H9 (cell line): ENCODE measurements around the gene THEM5. TPM values are rescaled to one million over a fixed set of nuclear protein-coding genes. Genes with fewer than 3 reads are reported as not detected.
A peak's percentile ranks its signal among the peaks of the same experiment; 100 is the strongest.

ENCODE experiments used
- DNase-seq: peaks from one replicate; pipeline ENCODE4 v3.0.0-alpha.2; 2017
- H2AFZ ChIP-seq: one replicate; pipeline ENCODE4 v1.6.1; 2013; ENCODE audit warnings: mild to moderate bottlenecking, low read length, control low read depth, moderate library complexity
- H2AK5ac ChIP-seq: 2 replicates; pipeline ENCODE4 v1.6.1; 2013; ENCODE audit warnings: low read length, control low read depth, mixed read lengths; ENCODE audit not compliant: insufficient read length
- H2BK120ac ChIP-seq: one replicate; pipeline ENCODE4 v1.6.1; 2013; ENCODE audit warnings: low read depth, mild to moderate bottlenecking, low read length, control low read depth, inconsistent platforms; ENCODE audit not compliant: poor library complexity, severe bottlenecking
- H2BK12ac ChIP-seq: 2 replicates; pipeline ENCODE4 v1.6.1; 2013; ENCODE audit warnings: low read length, control low read depth, mixed read lengths, low read depth; ENCODE audit not compliant: insufficient read length
- H2BK15ac ChIP-seq: 2 replicates; pipeline ENCODE4 v1.6.1; 2013; ENCODE audit warnings: low read depth, low read length, control low read depth
- H2BK20ac ChIP-seq: one replicate; pipeline ENCODE4 v1.6.1; 2013; ENCODE audit warnings: low read depth, mild to moderate bottlenecking, low read length, control low read depth, inconsistent platforms; ENCODE audit not compliant: poor library complexity, severe bottlenecking
- H2BK5ac ChIP-seq: 2 replicates; pipeline ENCODE4 v1.6.1; 2013; ENCODE audit warnings: low read length, control low read depth, mixed read lengths; ENCODE audit not compliant: insufficient read length
- H3K14ac ChIP-seq: 2 replicates; pipeline ENCODE4 v1.6.1; 2013; ENCODE audit warnings: low read length, control low read depth; ENCODE audit not compliant: insufficient read depth
- H3K18ac ChIP-seq: 2 replicates; pipeline ENCODE4 v1.6.1; 2013; ENCODE audit warnings: low read depth, mild to moderate bottlenecking, mixed read lengths, low read length, control low read depth; ENCODE audit not compliant: insufficient read length
- H3K23ac ChIP-seq: 2 replicates; pipeline ENCODE4 v1.6.1; 2013; ENCODE audit warnings: low read length, control low read depth, mixed read lengths, low read depth; ENCODE audit not compliant: insufficient read length
- H3K23me2 ChIP-seq: 2 replicates; pipeline ENCODE4 v1.6.1; 2013; ENCODE audit warnings: low read depth, mild to moderate bottlenecking, mixed read lengths, low read length, control low read depth; ENCODE audit not compliant: insufficient read length, poor library complexity, severe bottlenecking
- H3K27ac ChIP-seq: 2 replicates; pipeline ENCODE4 v1.5.1; 2013; ENCODE audit warnings: low read length, control low read depth, mixed read lengths, low read depth; ENCODE audit not compliant: insufficient read length
- H3K27me3 ChIP-seq: 2 replicates; pipeline ENCODE4 v1.6.1; 2013; ENCODE audit warnings: low read length, control low read depth, inconsistent platforms; ENCODE audit not compliant: insufficient read depth
- H3K4ac ChIP-seq: 2 replicates; pipeline ENCODE4 v1.6.1; 2013; ENCODE audit warnings: low read depth, mild to moderate bottlenecking, control low read depth, inconsistent platforms, low read length, moderate library complexity
- H3K4me1 ChIP-seq: 2 replicates; pipeline ENCODE4 v1.6.1; 2013; ENCODE audit warnings: low read length, control low read depth, inconsistent platforms; ENCODE audit not compliant: insufficient read depth
- H3K4me2 ChIP-seq: 2 replicates; pipeline ENCODE4 v1.6.1; 2013; ENCODE audit warnings: low read length, control low read depth, mixed read lengths; ENCODE audit not compliant: insufficient read length, insufficient read depth
- H3K56ac ChIP-seq: 2 replicates; pipeline ENCODE4 v1.6.1; 2013; ENCODE audit warnings: low read depth, mild to moderate bottlenecking, mixed read lengths, low read length, control low read depth; ENCODE audit not compliant: insufficient read length
- H3K79me1 ChIP-seq: 2 replicates; pipeline ENCODE4 v1.6.1; 2013; ENCODE audit warnings: low read depth, mild to moderate bottlenecking, moderate library complexity, low read length, control low read depth, inconsistent platforms; ENCODE audit not compliant: insufficient read depth, poor library complexity, severe bottlenecking
- H3K79me2 ChIP-seq: 2 replicates; pipeline ENCODE4 v1.6.1; 2013; ENCODE audit warnings: low read length, control low read depth, inconsistent platforms; ENCODE audit not compliant: insufficient read depth
- H3K9ac ChIP-seq: 2 replicates; pipeline ENCODE4 v1.6.1; 2013; ENCODE audit warnings: low read length, control low read depth, mixed read lengths; ENCODE audit not compliant: insufficient read length; ENCODE audit errors: extremely low read depth
- H3K9me3 ChIP-seq: one replicate; pipeline ENCODE4 v1.6.1; 2013; ENCODE audit warnings: low read depth, low read length, inconsistent platforms; ENCODE audit not compliant: control insufficient read depth
- H3T11ph ChIP-seq: one replicate; pipeline ENCODE4 v1.6.1; 2013; ENCODE audit warnings: mild to moderate bottlenecking, low read length, control low read depth, inconsistent platforms
- H4K20me1 ChIP-seq: one replicate; pipeline ENCODE4 v1.6.1; 2013; ENCODE audit not compliant: control insufficient read depth, insufficient read length, insufficient read depth
- H4K5ac ChIP-seq: 2 replicates; pipeline ENCODE4 v1.6.1; 2013; ENCODE audit warnings: low read depth, mild to moderate bottlenecking, mixed read lengths, low read length, control low read depth; ENCODE audit not compliant: insufficient read length
- H4K8ac ChIP-seq: replicated peaks from 2 replicates; pipeline ENCODE4 v1.6.1; 2013; ENCODE audit warnings: low read length, control low read depth, mixed read lengths, low read depth; ENCODE audit not compliant: insufficient read length
- H4K91ac ChIP-seq: 2 replicates; pipeline ENCODE4 v1.6.1; 2013; ENCODE audit warnings: low read depth, mild to moderate bottlenecking, moderate library complexity, mixed read lengths, low read length, control low read depth; ENCODE audit not compliant: insufficient read length
- H3K27ac Mint-ChIP-seq, 3 experiments: 2 replicates in 2 of 3; 3 replicates in 1 of 3; pipeline ENCODE4 v1.8.0; 2020 to 2021; ENCODE audit warnings: mixed read lengths in 3 of 3, mild to moderate bottlenecking in 1 of 3, moderate library complexity in 1 of 3
- H3K27me3 Mint-ChIP-seq: 2 replicates; pipeline ENCODE4 v1.8.0; 2021; ENCODE audit warnings: low read depth, mild to moderate bottlenecking, moderate library complexity, mixed read lengths
- H3K36me3 Mint-ChIP-seq, 3 experiments: 2 replicates in 2 of 3; 3 replicates in 1 of 3; pipeline ENCODE4 v1.8.0; 2020 to 2021; ENCODE audit warnings: low read depth in 3 of 3, mixed read lengths in 3 of 3; ENCODE audit not compliant: insufficient read depth in 1 of 3
- H3K4me1 Mint-ChIP-seq, 2 experiments: 2 replicates each; pipeline ENCODE4 v1.8.0; 2020; ENCODE audit warnings: mixed read lengths in 2 of 2
- H3K4me3 Mint-ChIP-seq, 2 experiments: 2 replicates in 1 of 2; 3 replicates in 1 of 2; pipeline ENCODE4 v1.8.0; 2020 to 2021; ENCODE audit warnings: mild to moderate bottlenecking in 2 of 2, mixed read lengths in 2 of 2, moderate library complexity in 1 of 2
- H3K9me3 Mint-ChIP-seq, 2 experiments: 2 replicates in 1 of 2; 3 replicates in 1 of 2; pipeline ENCODE4 v1.8.0; 2020; ENCODE audit warnings: mild to moderate bottlenecking in 2 of 2, mixed read lengths in 2 of 2, moderate library complexity in 1 of 2
- CTCF ChIP-seq: fragments of 200-600 bp; sonication (generic); conservative IDR thresholded peaks from 3 replicates; pipeline ENCODE4 v1.8.0; 2021; ENCODE audit warnings: antibody characterized with exemption, mild to moderate bottlenecking
- WGBS: extraction: QIAGEN DNeasy Blood & Tissue Kit; methylation state at CpG from one replicate; pipeline ENCODE4 v1.1.7; 2013; ENCODE audit warnings: missing lambda C conversion rate, low lambda C conversion rate, mixed read lengths; ENCODE audit not compliant: insufficient read length; ENCODE audit errors: extremely low coverage; 5-methylcytosine and 5-hydroxymethylcytosine counted together
- total RNA-seq: library from RNA; stranded (reverse); gene quantifications from 2 replicates; pipeline ENCODE4 v1.2.1, GENCODE V29; 2021

THEM5 gene
- total RNA-seq, 1 experiment from 2014 or later = not detected

GRCh38 chr1:151822404-151822803, 31.1 kb downstream of the THEM5 start:
- H3K4ac ChIP-seq = no peak overlapping the region

More at GRCh38 chr1:151822404-151822803, 31.1 kb downstream of the THEM5 start:
- H4K20me1 ChIP-seq = no peaks in the 10 kb centered on the region
- DNase-seq = no peak
- H3T11ph ChIP-seq = no peak overlapping the region
- no peaks in the 10 kb centered on the region for H3K27me3 ChIP-seq
- no peak overlapping the region for H2BK20ac ChIP-seq
- no peaks in the 10 kb centered on the region for H3K9me3 Mint-ChIP-seq
- no CpG with 5 or more reads among the region's 7 CpGs for WGBS
- no peak overlapping the region for H2AFZ ChIP-seq
- no peak overlapping the region for H2BK5ac ChIP-seq
- no peak overlapping the region for H4K8ac ChIP-seq
- no peak for TF ChIP-seq CTCF
- H3K36me3 Mint-ChIP-seq = no peaks in the 10 kb centered on the region
- H3K79me1 ChIP-seq = no peaks in the 10 kb centered on the region
- H3K27ac Mint-ChIP-seq = peak overlapping the region in 1 of 3 experiments; percentile 82; a peak in 1 of 7 replicates
- H2AK5ac ChIP-seq = no peak overlapping the region
- no peak overlapping the region for H4K5ac ChIP-seq
- no peaks in the 10 kb centered on the region for H3K9me3 ChIP-seq
- no peak overlapping the region for H2BK15ac ChIP-seq
- no peak overlapping the region for H3K4me3 Mint-ChIP-seq
- H3K4me1 ChIP-seq = peaks cover 2% of the 10 kb centered on the region; the same call in 1 of the 2 replicates
- H3K14ac ChIP-seq = no peak overlapping the region
- H3K56ac ChIP-seq = no peak overlapping the region
- H2BK12ac ChIP-seq = no peak overlapping the region
- H2BK120ac ChIP-seq = no peak overlapping the region
- no peak overlapping the region for H3K9ac ChIP-seq
- no peak overlapping the region for H3K4me2 ChIP-seq
- H3K27ac ChIP-seq = no peak overlapping the region
- H3K79me2 ChIP-seq = no peaks in the 10 kb centered on the region
- H3K4me1 Mint-ChIP-seq = peaks cover 21 to 24% of the 10 kb centered on the region in 2 experiments
- no peak overlapping the region for H3K23ac ChIP-seq
- H3K27me3 Mint-ChIP-seq = peaks cover 2% of the 10 kb centered on the region
- no peaks in the 10 kb centered on the region for H3K23me2 ChIP-seq
- no peak overlapping the region for H3K18ac ChIP-seq
- H4K91ac ChIP-seq = no peak overlapping the region
